GM21528 (cell line): ENCODE measurements around the gene CNTNAP2.

ENCODE experiments used
- ATAC-seq: cut with Tn5 transposase; IDR thresholded peaks from one replicate; pipeline ENCODE4 v1.9.1; 2021; ENCODE audit warnings: mild to moderate bottlenecking, moderate library complexity; ENCODE audit not compliant: unreplicated experiment, low FRiP score

CNTNAP2 gene

GRCh38 chr7:148332191-148333186 lies 2215.9 kb downstream of the CNTNAP2 start:
- ATAC-seq = no peak

DNA sequence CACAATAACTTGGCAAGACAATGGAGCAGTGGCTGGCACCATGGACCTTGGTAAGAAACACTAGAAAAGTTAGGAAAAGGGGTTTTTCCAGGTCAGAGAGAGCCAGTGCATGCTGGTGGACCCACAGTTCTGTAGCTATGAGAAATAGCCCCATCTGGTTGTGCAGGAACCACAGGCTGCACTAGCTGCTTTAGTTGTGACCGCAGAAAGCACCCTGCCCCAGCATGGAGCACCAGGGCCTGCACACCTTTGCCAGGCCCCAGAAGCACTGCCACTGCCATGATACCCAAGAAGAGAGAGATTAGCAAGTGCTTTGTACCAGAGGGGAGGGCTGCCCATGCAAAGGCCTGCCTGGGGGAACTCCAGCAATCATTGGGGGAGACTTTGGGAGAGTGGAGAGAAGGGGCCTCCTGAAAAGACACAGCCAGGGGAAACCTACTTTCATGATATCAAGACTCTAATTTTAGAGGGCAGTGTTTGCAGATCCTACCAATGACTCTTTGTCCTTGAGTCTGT lies 2217.9 kb downstream of the CNTNAP2 start:
- ATAC-seq = no peak

GRCh38 chr7:148334959-148335577 lies 2218.5 kb downstream of the CNTNAP2 start:
- no peak for ATAC-seq

DNA sequence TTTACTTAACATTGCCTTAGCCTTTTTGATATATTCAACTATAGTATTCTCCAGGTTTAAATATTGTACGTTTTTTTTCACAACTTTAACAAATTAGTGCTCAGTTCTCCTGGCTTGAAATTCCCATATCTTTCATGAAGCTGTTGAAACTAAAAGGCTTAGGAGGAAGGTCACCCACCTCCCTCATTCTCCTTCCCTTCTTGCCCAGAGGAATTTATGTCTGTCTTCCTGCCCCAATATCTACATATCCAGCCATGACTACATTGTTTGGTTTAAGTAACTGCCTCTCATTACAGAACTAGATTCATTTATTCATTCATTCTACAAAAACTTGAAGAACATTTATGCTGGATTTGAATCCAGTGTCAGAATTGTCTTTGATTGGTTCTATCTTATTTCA lies 2219.2 kb downstream of the CNTNAP2 start:
- ATAC-seq = no peak

DNA sequence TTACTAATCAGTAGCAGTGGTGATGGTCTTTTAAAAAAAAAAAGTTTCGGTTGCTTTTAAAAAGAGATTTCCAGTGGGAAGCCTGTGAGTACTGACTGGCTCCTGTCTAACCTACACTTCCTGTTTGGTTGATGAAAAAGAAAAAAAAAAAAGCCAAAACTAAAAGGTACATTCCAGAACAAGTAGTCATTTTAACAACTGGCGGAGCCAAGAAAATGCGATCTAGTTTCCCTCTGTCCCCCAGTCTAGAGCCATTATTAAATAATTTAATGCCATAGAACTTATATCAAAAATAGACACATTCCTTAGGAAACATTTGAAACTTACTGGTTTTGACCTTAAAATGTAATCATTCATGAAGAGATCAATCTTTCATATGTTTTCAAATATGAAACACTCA lies 2219.8 kb downstream of the CNTNAP2 start:
- no peak for ATAC-seq

DNA sequence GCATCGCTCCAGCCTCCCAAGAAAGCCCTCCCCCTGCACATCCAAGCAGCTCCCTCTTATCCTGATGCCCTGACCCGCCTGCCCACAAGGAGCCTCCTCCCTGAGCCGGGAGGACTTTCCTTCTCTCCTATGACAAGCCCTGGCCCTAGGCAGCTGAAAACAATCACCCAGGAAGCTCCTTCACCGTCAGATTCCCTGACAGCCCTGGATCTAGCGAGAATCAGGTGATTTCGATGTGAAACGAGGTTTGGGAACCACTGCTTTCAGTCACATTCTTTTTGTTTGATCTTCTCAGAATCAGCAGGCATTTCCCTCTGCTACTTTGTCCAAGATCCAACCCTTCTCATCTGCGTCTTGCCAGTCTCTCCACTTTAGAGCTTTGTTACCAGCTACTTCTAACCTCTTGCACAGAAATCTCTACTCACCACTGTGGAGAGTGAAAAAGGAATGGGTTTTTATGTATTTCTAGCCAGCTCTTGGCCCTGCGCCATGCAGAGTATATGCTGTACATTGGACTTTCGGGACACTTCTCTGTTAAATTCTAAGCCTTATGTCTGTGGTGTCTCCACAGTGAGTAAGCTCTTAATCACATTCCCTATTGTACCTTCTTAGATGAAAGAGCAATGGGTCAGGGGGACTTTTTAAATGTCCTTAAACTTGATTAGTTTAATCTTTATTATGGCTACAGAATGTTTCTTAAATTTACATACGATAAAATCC lies 2220.8 kb downstream of the CNTNAP2 start:
- no peak for ATAC-seq

GRCh38 chr7:148337995-148338747 lies 2221.6 kb downstream of the CNTNAP2 start:
- ATAC-seq = no peak

DNA sequence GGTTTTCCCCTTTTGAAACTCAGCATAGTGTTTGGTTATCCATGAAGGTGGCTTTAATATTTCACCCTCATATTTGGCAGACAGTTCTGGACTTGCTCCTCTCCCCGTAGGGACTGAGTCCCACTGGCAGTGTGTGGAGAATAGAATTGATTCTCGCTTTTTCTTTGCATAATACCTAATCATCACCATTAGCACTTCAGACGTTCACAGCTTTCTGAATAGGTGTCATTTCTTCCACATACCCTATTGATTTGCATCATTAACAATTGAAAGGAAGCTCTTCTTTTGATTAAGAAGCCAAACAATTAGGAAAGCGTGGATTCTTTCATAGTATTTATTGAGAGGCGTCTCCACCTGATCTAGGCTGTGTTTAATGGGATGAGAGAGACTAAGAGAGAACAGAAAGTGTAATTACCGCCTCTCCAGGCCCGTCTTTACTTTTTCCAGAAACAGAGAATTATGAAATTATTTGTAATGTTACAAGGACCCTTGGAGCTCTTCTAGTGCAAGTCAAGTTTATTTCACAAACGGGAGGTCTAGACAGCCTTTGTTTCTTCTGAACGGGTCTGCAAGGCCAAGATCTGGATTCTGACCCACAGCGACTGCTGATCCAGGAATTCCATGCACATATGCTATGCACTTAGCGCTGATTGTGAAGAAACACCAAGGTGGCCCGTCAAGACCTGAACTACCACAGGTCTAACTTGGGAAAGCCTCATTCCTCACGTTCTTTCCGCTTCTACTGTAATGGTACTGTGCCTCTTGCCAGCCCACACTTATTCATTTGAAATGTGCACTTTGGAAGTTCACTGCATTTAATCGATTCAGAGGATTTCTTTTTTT lies 2224.1 kb downstream of the CNTNAP2 start:
- ATAC-seq = no peak

DNA sequence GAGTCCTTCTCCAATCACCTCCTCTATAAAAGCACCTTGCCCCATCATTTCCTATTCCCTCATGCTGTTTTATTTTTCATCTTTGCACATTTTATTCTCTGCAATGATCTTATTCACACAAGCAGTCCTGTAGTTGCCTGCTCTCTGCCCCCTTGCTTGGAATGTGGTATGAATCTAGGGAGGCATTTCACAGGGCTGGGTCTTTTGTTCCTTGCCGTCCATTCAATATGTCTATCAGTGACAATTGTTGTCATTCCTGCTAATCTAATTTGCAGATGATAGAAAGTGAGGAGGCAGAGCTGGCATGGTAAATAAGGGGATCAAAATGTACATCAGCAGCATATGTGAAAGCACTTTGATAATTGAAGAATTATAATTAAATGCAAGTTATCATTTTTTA lies 2227.8 kb downstream of the CNTNAP2 start:
- ATAC-seq = no peak

DNA sequence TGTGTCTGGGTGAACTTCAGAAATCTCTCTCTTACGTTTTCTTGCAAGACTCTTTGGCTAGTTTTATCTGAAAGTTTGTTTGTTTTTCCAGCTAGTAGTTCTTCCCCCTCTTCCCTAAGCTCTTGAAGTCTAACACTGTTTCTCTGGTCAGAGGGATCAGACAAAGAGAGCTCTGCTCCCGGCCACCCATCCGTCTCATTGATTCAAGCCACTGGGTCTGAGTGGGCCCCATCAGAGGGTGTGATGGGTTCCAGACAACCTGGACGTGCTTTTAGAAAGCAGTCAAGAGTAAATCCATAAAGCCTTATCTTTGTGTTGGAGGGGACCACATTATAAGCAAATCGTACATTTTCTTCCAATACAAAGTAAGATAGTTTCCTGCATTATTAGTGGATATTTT lies 2231.4 kb downstream of the CNTNAP2 start:
- ATAC-seq = no peak

GRCh38 chr7:148348466-148348865 lies 2231.9 kb downstream of the CNTNAP2 start:
- no peak for ATAC-seq

- no peak for ATAC-seq
Observed at GRCh38 chr7:148356303-148356702, 2239.7 kb downstream of the CNTNAP2 start.

DNA sequence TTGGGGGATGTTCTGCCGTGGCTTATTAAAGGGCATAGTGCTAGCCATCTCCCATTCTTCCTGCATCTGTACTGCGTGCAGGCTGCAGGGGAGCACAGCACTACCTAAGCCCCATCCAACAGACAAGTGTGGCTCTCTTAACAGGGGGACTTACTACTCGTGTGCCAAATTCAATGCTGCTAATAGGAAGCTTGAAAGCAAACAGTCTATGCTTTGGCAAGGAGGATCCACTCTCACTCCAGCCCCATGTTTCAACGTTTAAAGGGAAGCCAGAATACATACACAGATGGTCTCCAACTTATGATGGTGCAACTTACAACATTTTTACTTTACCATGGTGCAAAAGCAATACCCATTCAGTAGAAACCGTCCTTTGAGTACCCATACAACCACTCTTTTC lies 2245.9 kb downstream of the CNTNAP2 start:
- no peak for ATAC-seq

DNA sequence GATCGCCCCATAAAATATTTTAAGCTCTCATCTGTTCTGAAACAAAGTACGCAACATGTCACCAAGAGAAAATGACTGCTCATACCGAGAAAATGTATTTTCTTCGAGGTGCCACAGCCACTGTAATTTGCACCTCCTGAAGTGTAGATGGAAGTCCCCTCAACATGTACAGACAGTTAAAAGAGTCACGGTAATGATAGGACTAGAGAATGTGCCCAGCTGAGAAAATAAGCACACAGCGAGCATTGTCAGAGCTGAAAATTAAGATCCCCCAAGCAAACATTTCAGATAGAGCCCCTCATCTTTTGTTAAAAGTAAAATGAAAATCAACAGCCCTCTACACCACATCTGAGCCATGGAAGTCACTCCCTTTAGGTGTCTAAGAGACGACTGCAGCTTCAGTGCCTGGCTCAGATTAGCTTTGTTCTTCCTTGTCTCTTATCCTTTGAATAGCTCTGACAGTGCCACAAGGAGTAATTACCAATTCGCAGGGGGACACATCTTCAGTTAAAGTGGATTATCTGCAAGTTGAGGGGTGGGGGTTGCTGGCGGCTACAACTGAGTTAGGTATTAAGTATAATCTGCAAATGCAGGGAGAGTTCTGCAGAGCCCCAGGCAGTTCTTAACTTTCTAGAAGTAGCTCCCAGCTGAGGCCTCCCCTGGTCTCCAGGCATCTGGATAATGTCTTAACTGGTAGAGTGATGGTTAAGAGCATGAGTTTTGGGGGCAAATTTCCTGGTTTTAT lies 2251.3 kb downstream of the CNTNAP2 start:
- no peak for ATAC-seq

- no peak for ATAC-seq
Observed at GRCh38 chr7:148368562-148368961, 2252.0 kb downstream of the CNTNAP2 start.

DNA sequence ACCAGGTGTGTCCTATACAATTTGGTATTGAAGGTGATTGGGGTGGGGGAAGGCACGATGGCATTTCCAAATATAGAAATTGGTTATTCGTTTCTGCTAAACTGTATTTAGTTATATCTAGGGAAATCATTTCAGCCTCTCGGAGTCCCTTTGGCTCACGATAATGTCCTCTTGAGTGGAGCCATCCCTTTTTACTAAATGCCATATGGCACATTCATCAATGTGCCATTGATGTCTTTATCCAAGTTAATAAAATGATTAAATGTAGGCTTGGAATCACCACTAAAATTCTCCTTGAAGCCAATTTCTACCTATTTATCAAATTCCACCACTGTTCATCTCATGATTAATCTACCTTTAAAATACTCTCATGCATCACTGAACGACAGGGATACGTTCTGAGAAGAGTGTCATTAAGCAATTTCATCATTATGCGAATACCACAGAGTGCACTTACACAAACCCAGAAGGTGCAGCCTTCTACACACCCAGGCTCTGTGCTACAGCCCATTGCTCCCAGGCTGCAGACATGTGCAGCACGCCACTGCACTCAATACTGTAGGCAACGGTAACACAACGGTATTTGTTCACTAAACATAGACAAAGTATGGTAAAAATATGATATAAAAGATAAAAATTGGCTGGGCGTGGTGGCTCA lies 2254.8 kb downstream of the CNTNAP2 start:
- no peak for ATAC-seq

GRCh38 chr7:148374396-148375259 lies 2258.0 kb downstream of the CNTNAP2 start:
- ATAC-seq = no peak
